ENCODE results near the gene SLC13A4. TPM values are rescaled to one million over a fixed set of nuclear protein-coding genes. Genes with fewer than 3 reads are reported as not detected.
A peak's percentile ranks its signal among the peaks of the same experiment; 100 is the strongest.
"Not testable (repeated sequence)": the region's sequence is repeated elsewhere in the genome, so short reads cannot be mapped to it uniquely, and the experiment has no call there.

Gene SLC13A4, protein sequence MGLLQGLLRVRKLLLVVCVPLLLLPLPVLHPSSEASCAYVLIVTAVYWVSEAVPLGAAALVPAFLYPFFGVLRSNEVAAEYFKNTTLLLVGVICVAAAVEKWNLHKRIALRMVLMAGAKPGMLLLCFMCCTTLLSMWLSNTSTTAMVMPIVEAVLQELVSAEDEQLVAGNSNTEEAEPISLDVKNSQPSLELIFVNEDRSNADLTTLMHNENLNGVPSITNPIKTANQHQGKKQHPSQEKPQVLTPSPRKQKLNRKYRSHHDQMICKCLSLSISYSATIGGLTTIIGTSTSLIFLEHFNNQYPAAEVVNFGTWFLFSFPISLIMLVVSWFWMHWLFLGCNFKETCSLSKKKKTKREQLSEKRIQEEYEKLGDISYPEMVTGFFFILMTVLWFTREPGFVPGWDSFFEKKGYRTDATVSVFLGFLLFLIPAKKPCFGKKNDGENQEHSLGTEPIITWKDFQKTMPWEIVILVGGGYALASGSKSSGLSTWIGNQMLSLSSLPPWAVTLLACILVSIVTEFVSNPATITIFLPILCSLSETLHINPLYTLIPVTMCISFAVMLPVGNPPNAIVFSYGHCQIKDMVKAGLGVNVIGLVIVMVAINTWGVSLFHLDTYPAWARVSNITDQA
- not detected in 2 replicates for total RNA-seq

DNA sequence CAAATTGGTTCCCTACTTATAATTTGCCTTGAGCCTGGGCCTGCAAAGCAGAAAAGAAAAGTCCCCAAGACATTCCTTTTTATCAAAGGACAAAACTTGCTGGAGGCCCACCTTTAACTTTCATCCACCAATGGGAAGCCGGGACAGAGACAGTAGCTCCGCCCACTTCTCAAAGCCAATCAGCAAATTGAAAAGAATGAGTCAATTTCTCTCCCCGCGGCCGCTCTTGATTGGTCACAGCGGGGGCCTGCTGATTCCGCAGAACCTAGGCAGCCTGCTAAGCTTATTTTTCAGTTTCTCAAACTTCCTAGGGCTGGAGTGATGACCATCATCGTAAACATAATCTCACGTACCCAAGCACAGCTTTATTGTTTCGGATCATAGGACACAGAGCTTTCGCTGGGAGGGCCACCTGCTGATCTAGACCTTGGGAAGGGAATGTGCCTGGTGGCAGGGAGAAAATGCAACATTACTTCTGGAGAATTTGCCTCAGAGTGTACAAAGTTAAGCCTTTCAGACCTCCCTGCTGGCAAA, at the start of gene SLC13A4:
SLC13A4 (minus strand) TSS at position 51 of the 534 bp plus-strand sequence. CDS start 690 bp downstream, outside the sequence.
- DNase-seq (ENCODE audit: low read depth in 2 of 2): no peak

DNA sequence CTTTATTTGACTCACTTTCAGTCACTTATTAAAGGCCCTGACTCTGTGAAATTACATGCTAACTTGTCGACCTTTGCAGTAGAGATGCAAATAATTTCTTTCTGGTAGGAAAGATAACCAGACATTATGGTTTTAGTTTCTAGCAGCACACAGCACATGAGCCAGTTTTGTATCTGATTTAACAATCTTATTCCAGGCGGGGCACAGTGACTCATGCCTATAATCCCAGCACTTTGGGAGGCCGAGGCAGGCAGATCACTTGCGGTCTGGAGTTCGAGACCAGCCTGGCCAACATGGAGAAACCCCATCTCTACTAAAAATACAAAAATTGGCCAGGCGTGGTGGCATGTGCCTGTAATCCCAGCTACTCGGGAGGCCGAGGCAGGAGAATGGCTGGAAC, 47.9 kb upstream of the SLC13A4 start:
- DNase-seq (ENCODE audit: low read depth in 2 of 2): not testable (repeated sequence)

DNA sequence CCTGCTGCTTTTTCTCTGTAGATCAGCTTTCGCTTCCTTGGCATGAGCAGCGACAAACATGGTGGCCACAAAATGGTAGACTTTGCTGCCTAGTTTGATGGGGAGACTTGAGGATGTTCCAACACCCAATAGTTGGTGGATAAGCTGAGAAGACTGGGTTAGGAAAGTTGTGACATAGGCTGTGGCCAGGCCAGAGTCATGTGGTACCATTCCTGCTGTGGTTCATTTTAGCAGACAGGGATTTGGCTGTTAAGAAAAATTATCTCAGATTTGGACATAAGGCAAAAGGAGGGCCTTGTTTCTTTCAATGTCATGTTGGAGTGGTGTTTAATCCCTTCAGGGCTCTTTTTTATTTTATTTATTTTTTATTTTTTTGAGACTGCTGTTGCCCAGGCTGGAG, 47.2 kb upstream of the SLC13A4 start:
- DNase-seq (ENCODE audit: low read depth in 2 of 2): no peak

DNA sequence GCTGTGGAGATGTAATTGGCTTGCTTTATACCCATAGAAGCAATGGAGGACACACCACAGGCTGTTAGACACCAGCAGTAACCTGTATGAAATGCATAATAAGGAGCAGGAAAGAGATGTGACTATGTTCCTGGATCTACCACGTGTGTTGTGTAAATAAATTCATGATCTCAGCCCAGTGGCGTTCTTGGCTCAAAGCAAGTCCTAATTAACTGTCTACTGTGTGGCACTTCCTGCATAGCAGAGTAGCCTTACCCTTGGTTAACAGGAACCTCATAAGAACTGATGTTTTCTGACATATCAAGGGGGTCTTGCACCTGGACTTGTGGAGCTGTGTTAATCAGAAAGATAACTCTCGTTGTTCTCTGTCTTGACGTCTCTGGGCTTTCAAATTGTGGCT, 46.3 kb upstream of the SLC13A4 start:
- peak; percentile 40 to 69 for DNase-seq (ENCODE audit: low read depth in 2 of 2)

DNA sequence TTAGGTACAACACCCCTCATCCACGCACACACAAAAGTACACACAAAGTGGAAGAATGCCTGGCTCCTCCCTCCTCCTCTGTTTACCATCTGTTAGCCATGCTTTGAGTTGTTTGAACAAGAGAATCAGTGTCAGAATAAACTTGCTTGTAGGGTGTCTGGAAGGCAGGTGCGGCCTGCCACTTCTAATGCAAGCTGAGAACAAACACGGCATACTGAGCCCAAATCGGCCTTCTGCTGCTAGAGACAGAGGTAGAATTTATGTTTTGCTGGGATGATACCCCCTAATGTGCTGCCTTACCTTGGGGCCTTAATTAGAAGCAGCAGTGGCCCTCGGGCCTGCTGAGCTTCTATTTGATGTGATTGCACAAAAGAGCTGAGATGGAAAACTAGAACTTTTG, 45.5 kb upstream of the SLC13A4 start:
- no peak for DNase-seq (ENCODE audit: low read depth in 2 of 2)

DNA sequence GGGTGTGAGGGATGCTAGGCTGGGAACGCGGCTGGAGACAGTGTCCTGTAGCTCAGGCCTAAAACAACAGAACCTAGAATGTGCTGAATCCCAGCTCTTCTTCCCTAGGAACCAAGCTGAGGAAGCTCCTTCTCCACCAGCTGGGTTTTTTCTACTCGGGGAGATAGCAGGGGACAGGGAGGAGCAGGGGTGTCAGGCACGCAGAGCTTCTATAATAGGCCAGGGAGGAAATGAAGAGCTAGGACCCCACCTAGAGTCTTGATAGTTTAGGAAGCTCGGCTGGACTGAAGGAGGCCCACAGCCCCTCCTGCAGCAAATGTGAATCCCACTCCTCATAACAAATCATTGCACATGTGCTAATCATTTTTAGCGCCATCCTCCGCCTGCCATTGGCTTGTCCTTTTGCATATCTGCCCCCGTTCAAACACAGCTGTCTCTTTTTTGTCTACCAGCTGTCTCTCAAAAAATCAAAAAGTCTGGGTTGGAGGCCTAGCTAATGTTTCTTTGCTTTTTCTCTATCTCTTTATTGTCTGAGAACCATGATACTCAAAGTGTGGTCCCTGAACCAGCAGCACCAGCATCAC, 44.7 kb upstream of the SLC13A4 start:
- DNase-seq (ENCODE audit: low read depth in 2 of 2): no peak

DNA sequence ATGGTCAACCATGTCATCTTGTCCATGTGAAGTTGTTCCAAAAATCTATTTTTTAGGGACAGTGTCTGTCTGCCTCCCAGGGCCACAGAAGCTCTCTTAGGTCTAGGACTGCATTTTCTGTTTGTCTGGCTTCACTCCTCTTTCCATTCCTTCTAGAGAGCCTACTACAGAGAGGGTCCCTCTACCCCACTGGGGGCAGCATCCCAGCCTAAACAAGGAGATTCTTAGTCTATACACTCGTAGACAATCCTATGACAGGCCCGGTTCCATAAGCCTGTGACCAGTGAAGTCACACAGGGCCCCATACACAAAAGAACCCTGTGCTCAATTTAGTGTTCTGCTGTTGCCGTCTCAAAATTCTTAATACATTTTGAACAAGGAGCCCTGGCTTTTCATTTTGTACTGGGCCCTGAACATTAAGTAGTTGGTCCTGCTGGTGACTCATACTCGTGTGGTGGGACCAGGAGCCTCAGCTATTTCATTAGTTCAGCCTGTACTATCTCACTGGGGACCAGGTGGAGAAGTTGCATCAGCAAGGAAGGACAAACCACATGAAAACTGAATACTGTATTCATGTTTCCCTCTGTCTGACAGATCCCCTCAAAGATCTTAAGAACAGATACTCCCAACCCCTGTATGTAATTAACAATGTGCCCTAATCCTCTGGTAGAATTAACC, 44.1 kb upstream of the SLC13A4 start:
- no peak for DNase-seq (ENCODE audit: low read depth in 2 of 2)

DNA sequence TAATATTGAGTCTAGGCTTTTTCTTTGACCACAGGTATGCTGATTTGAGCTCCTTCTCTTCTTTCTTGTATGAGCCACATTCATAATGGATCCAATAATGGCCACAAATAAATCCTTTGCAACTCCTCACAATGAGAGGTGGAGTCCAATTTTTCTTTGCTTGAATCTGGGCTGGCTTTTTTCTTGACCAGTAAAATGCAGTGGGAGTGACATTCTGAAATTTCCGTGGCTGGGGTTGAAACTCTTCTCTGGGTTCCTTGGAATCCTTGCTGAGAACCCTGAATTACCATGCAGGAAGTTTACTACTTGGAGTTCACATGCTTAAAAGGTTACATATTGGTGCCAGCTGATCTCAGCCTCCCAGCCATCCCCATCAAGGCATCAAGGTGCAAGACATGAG, 43.1 kb upstream of the SLC13A4 start:
- DNase-seq (ENCODE audit: low read depth in 2 of 2): no peak

DNA sequence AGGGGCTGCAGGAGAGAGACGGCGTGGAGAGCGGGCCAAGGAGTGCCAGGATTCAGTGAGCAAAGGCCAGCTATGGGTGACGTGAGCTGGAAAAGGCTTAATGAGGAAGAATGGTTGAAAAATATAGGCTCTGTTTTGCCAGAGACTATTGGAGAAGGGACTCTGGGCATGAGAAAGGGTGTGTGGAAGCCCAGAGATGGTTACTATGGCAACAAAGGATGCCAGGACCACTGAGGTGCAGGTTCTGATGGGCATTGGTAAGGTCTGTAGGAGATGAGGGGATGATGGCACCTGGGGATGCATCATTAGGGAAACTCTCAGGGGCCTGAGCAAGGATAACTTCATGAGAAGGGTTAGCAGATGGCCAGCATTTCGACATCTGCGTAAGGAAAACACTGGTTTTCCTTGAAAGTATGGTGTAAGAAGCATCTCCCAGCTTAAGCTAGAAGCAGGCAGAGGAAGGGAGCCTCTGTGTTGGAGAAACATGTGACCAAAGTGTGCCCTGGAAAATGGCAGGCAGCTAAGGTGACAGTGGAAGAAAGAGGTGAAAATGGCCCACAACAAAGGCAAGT, 42.2 kb upstream of the SLC13A4 start:
- DNase-seq (ENCODE audit: low read depth in 2 of 2): no peak

DNA sequence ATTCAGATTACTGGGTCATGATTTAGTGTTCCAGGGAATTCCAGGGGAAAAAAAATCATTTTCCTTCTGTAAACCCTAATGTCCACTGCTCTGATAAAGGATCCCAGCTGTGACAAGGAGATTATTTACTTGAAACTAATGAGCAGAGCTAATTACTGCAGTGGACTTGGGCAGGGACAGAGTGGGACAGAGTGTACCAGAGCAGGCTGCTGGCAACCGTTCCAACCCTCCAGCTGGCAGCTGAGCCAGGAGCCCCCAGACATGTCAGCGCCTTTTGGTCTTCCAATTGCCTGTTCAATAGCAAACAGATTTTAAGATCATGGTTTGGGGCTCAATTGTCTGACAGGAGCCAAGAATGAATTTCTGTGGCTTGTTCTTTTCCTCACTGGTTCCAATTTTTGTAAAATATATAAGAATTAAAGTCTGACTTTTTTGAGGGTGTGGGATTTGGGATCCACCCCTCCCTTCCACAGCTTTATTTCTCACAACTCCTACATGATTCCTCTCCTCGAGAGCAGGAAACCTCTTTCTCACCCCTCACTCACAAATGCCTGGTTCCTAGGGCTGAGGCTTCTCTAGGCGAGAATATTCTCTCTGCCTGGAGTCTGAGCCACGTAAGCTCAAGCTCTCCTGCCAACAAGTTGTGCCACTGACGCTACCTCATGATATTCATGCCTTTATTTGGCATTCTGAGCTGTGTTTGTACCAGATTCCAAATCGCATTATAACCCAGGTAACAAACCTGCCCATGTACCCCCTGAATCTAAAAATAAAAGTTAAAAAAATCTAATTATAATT, 41.2 kb upstream of the SLC13A4 start:
- no peak for DNase-seq (ENCODE audit: low read depth in 2 of 2)

DNA sequence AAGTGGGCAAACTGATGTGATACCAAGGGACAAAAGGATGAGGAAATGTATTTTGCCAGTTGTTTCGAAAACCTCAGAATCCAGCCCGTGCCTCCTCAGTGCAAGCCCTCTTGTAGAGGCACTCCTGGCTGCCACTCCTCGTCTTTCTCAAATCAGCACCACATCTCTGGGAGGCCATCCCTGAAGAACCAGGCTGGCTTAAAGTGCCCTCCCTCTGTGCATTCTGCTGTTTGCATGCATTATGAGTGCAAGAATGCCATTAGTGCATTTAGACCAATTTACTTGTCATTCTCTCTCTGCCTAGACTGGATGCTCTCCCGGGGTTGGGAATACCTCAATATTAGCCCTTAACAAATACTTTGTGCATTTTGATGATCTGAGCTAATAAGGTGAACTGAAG, 40.5 kb upstream of the SLC13A4 start:
- no peak for DNase-seq (ENCODE audit: low read depth in 2 of 2)

DNA sequence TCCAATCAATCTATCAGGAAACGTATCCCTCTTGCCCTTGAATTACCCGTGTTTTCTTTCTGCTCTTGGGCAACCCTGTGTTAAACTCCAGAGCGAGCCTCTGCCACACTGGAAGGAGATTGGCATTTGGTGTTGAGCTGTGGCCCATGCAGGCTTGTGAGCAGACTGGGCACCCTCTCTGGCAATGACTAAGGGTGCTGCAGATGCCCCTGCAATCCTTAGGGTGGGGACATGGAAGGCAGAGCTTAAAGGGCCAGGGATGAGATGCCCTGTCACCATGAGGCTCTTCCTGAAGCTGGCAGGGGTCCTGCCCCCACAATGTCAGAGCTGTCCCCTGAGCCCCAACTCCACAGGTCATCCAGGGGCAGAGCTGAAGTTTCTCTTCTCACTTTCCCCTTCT, 40.1 kb upstream of the SLC13A4 start:
- no peak for DNase-seq (ENCODE audit: low read depth in 2 of 2)

DNA sequence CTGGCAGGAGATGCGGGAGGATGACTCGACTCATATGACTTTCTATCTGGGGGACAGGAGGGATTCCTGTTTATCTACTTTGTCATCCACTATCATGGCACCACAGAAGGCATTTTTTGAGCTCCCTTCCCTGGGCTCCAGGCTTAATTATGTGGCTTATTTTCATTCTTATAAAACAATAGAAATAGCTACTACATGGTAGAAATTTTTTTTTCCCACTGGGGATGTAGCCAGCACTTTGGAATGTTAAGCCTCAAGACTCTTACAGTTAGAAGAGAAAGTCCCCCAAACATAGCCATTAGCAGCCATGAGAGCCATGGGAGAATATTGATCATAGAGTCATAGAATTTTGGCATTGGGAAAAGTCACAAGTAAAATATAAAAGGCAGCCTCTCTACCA, 35.3 kb upstream of the SLC13A4 start:
- DNase-seq (ENCODE audit: low read depth in 2 of 2): no peak

DNA sequence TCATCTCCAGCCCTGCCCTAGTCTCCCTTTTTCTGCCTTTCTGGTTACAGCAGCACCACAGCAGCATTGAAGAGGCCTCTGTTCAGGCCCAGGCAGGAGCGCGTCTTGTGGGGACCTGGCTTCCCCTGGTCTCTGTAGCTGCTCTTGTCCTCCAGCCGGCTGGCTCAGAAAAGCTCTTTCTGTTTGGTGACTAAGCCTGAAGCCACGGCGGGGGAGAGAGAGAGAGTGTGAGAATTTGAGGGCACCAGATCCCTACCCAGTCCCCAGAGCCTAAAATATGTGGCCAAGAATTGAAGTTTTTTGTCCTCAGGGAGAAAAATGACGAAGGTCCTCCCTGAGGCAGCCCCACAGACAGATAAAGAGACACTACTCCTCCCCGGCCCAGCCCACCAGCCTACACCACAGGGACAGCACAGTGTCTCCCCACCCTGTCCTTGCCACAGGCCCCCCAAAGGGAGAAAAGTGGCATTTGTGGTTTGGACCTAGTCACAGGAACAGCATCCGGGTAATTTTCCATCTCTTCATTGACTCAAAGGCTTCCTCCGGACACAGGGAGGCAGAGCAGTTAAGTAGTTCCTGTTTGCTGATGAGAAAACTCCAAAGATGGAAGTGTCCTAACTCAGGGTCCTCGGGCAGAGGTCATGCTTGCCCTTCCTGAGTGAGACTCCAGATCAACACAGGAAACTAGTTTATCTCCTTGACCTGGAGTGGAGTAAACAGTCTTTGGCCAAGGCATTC, 33.9 kb upstream of the SLC13A4 start:
- peak in 1 of 2 donors; percentile 18 for DNase-seq (ENCODE audit: low read depth in 2 of 2)

DNA sequence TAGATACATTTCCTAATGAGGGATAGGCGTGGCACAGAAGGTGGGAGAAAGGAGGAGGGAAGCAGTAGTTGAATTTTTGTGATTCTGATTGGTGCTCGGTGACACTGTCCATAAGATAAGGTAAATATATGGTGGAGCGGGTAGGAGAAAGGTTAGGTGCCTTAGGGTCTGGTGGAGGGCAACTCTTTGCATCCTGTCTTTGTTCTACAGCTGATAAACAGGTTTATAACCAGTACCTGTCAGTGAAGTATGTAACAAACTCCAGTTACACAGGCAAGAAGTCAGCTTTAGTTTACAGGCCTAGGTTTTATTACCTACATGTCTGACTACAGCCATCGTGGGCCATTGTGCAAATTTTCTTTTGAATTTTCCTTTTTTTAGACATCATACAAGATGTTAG, 31.5 kb upstream of the SLC13A4 start:
- no peak for DNase-seq (ENCODE audit: low read depth in 2 of 2)

DNA sequence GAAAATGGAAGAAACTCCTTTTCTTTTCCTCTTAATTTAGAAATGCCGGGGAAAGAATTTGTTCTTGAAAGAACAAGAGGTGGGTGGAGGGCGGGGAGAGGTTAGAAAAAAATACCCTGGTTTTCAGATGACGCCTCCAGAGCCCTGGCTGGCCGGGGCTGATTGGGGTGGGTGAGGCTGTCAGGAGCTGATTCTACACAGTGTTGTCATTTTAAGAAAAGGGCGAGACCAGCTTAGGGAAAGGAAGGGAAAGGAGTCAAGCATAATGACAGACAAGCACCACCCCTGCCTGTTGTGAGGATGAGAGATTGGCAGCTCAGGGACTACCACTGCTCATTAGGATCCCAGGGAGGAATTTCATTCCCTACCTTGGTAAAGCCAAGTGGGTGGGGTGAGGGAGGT, 30.5 kb upstream of the SLC13A4 start:
- DNase-seq (ENCODE audit: low read depth in 2 of 2): peak in 1 of 2 donors; percentile 36

DNA sequence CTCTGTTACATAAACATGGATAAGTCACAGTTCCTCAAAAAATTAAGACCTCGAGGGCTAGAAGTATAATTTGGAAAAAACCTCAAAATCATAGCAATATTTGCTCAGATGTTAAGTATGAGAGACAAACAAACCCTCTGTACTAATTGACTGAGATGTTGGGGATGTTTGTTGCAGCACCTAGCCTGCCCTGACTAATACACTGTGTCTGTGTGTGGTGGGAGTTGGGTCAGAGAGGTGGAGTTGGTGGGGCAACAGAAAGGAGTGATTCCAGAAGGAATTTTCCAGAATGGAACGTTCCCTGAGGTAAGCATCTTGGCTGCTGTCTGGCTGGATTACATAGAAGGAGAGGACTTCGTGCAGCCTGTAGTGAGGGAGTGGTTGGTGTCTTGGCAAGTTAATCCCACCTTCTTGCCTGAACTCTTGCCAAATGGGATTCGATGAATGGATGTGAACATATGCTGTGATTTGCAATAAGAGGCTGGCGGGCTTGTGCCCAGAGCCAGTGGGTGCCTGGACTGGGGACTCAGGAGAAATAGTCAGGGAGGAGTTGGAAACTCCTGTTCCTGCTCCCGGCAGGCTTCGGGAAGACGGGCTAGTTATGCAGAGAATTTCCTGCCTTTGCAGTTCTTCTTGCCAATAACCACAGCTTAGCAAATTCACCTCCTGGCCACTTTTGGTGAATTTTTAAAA, 29.9 kb upstream of the SLC13A4 start:
- DNase-seq (ENCODE audit: low read depth in 2 of 2): peak in 1 of 2 donors; percentile 50

DNA sequence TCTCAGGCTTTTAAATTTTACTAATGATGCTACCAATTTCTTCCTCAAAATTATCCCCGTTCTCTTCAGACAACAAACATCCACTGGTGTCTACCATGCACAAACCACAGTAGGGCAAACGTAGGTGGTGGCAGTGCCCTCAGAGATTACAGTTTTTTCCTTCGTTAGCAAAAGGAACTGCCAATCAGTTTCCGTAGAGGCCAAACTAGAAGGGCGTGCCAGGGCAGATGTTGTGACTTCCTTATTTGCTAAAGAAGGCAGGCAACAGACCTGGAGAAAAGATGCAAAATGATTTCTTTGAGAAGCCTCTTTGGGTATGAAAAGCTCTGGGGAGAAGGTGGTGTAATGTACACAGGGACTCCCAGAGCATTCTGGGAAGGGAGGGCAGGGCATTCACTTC, 28.2 kb upstream of the SLC13A4 start:
- no peak for DNase-seq (ENCODE audit: low read depth in 2 of 2)

DNA sequence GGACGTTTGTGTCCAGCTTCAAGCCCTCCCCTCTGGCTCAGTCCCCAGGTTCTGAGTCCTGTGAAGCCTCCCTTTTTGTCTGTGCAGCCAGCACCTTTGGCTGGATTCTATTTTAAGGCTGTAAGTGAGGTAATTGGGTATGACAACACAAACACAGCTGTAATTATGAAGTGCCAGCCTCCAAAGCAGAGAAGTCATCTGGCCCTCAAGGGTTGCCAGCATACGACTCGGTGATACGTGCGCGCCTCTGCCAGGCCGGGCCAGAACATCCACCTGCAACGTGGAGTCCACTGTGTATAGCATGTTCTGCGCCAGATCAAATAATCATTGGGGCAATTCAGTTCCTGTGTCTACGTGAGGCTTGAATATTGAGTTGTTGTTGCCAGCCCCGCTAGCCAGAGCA, 27.4 kb upstream of the SLC13A4 start:
- DNase-seq (ENCODE audit: low read depth in 2 of 2): no peak

All from dermis microvascular lymphatic vessel endothelial cell (primary cell).